ENCODE results near the gene RNF151.
"Not testable (repeated sequence)": the region's sequence is repeated elsewhere in the genome, so short reads cannot be mapped to it uniquely, and the experiment has no call there.

RNF151 gene

DNA sequence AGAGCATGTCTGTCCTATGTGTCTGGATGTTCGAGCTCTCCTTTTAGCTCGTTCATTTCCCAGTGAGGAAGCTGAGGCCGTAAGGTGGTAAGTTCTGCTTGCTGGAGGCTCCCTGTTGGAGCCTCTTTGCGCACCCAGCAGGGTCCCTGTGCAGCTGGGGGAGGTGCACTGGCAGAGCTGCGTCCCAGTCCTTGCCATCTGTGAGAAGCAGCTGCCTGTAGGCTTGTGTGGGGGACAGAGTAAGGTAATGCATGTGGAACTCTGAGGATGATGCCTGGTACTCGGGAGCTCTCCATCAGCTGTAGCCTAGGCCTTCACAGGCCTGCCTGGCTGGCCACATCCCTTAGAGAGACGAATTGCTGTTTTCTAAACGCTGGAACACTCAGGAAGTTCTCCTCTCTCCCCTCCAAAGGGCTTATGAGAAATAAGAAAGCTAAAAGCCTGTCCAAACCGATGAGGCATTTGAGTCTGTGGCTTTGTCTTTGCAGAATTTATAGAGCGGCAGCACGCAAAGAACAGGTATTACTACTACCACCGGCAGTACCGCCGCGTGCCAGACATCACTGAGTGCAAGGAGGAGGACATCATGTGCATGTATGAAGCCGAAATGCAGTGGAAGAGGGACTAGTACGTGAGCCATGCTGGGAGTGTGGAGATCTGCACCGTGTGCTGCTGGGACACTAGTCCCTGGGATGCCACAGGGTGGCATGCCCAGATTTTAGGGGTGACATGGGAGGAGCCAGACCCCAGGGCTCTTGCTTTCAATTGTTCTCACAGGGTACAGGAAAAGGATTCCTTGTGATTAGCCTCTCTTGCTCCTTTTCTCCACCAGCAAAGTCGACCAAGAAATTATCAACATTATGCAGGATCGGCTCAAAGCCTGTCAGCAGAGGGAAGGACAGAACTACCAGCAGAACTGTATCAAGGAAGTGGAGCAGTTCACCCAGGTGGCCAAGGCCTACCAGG is 5.7 kb upstream of the RNF151 start:
- DNase-seq, result peak; percentile 76

GRCh38 chr16:1961651-1962067 is 5.0 kb upstream of the RNF151 start:
- DNase-seq, result no peak

GRCh38 chr16:1962161-1963153 is 4.2 kb upstream of the RNF151 start:
- not testable (repeated sequence) for DNase-seq

DNA sequence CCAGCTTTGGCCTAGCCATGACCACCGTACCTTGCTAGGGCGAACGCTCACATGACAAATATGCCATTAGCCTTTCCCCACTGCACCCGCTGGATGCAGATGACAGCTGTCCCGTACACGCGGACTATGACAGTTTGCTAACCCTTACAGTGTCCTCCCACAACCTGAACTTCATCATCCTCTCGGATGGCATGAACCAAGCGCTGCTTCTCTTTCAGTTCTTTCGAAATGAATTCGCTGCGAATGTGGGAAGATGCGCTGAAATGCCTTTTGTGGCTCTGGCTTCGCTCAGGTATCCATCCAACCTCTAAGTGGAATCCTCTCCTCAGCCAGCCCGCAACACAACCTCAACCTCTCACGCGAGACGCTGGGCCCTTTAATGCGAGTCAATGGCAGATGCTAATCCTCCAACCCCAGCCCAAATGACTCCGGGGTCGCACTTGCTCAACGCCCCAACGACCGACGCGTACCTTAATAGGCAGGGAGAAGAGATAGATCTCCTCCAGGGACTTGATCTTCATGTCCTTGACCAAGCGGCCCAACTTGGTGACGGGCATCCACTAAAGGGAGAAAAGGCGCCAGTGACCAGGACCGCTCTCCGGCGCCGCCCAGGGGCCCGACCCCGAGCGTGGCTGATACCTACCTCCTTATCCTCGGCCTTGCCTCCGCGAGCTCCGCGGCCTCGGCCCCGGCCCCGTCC is 2.7 kb upstream of the RNF151 start:
- no peak for DNase-seq

DNA sequence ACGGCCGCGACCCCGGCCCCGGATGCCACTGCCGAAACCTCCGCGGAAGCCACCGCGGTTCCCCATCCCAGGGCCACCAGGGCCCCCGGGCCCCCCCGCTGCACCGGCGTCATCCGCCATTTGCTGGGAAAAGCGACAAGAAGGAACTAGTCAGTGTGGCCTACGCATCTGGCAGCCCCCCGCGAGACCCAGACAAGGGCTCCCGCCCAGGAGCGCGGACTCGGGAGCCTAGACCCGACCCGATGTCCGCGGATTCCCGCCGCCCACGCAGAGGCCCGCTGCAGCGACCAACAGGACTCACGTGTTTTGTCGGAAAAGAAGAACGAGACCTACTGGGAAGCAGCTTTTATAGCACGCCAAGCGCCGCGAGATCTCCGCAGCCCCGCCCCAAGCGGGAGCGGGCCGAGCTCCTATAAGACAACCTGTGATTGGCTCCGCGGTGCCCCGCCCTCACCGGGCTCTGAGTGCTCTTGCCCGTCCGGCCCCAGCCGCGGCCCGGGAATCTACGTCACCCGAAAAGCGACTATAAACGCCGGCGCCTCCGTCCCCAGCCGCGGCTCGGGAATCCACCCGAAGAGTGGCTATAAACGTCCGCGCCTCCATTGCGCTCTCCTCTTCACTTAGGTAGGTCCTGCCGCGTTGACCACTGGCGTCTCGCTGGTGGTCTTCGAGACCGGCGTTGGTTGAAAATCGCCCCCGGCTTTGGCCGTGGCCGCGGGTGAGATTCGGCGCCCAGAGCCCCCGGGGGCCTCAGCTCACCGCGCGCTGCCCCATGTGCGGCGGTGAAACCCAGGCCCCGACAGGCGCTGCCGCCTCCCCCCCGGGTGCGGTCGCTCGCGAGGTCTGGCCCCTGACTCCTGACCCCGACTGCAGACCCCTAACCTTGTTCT is 1.9 kb upstream of the RNF151 start, which contains the start of gene RPS2:
RPS2 (minus strand) TSS at position 321 of the 890 bp plus-strand sequence; CDS start at position 120, 201 bp downstream.
- peak; percentile 97 for DNase-seq

DNA sequence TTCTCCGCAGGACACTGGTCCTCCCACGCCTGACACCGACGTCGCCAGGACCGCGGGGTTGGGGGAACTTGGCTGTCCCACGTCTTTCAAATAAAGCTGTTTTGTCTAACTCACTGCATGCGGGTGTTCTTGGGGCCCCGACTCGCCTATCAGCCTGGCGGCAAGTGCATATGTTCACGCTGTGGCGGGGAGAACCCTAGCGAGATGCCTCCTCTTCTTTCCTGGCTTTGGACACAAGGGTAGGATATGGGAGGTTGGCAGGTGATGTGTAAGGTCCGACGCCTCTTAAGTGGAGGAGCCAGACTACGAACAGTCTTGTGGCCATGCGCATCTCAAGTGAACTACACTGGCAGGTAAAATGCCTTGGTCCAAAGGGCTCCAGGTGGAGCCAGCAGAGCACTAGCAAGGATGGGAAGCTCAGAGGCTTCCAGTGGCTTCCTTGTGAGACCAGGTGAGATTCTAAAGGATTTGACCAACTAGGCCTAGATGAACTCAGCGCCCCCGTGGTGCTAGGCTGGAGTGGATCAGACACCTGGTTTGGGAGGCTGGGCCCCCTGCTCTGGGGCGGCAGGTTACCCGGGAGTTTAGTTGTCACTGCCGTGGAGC is 1.2 kb upstream of the RNF151 start:
- DNase-seq, result no peak

DNA sequence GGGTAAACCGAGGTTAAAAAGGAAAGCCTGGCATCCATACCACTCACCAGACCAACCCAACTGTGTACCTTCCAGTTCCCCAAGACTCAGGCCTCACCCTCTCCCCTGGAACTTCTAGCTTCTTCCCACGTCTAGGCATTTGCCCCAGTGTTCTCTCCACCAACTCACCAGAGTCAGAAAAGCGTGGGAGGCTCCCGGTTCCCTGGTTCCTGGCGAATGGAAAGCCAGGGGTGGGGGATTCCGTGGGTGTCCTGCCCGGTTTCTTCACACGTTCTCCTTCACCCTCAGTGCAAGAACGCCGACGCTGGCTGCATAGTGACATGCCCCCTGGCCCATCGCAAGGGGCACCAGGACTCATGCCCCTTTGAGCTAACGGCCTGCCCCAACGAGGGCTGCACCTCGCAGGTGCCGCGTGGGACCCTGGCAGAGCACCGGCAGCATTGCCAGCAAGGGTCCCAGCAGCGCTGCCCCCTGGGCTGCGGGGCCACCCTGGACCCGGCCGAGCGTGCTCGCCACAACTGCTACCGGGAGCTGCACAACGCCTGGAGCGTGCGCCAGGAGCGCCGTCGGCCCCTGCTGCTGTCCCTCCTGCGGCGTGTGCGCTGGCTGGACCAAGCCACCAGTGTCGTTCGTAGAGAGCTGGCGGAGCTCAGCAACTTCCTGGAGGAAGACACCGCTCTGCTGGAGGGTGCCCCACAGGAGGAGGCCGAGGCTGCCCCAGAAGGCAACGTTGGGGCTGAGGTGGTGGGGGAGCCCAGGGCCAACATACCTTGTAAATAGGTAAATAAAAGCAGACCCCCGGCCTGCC is 1.7 kb downstream of the RNF151 start:
- DNase-seq, result no peak

DNA sequence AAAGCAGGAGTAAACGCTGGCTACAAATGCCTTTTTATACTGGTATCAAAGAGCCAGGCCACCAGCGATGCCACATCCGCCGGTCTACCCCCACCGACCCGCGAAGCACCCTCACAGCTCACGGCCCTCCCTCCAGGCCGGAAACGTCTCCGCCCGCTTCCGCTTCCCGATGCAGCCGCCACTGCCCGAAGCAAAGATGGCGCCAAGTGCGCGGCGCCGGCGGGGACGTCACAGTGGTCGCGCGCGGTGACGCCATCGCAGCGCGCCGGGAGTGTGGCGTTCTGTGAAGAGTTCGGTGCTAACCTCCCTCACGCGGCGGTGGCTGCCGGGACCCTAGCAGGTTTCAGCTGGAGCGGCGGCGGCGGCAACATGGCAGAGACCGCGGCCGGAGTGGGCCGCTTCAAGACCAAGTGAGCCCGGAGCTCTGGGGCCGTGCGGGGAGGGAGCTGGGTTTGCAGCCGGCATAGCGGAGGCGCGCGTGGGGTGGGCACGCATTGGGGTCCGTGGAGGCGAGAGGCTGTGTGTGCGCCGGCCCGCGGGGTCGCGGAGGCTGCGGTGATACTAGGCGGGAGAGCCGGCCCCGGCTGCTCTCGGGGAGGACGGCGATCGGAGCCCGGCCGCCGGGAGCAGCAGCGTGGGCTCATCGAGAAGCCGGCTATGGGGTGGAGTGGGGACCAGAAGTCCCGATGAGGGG is 5.3 kb downstream of the RNF151 start, which contains the start of gene TBL3:
TBL3 (plus strand) TSS at position 258 of the 694 bp plus-strand sequence; CDS start at position 370, 112 bp downstream.
- DNase-seq, result peak; percentile 57

GRCh38 chr16:1972490-1972877 is 5.8 kb downstream of the RNF151 start:
- DNase-seq, result no peak

DNA sequence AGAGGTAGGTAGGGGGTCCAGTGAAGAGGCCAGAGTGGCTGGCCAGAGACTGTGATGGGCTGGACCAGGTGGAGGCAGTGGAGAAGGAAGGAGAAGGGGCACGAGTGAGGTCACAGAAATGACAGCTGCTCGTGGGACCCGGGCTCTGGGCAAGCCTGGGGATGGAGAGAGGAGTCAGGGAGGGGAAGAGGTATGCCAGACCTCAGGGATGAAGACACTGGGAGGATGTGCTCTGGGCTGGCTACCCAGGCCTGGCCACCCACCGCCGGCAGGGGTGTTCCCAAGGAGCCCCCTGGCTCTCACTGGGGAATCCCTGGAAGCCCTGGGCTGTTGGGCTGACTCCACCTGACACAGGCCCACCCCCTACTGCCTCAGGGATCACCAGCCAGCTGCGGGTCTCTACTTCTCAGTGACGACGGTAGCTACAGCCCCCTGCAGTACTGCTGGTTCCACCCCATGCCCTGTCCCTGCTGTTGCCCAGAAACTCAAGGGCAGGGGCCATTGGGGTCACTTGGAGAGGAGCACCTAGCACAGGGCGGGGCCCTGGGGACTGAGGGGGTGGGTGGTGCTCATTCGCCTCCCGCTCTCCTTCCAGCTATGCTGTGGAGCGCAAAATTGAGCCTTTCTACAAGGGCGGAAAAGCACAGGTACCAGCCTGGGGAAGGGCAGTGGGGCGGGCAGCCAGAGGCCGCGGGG is 7.0 kb downstream of the RNF151 start:
- no peak for DNase-seq

DNA sequence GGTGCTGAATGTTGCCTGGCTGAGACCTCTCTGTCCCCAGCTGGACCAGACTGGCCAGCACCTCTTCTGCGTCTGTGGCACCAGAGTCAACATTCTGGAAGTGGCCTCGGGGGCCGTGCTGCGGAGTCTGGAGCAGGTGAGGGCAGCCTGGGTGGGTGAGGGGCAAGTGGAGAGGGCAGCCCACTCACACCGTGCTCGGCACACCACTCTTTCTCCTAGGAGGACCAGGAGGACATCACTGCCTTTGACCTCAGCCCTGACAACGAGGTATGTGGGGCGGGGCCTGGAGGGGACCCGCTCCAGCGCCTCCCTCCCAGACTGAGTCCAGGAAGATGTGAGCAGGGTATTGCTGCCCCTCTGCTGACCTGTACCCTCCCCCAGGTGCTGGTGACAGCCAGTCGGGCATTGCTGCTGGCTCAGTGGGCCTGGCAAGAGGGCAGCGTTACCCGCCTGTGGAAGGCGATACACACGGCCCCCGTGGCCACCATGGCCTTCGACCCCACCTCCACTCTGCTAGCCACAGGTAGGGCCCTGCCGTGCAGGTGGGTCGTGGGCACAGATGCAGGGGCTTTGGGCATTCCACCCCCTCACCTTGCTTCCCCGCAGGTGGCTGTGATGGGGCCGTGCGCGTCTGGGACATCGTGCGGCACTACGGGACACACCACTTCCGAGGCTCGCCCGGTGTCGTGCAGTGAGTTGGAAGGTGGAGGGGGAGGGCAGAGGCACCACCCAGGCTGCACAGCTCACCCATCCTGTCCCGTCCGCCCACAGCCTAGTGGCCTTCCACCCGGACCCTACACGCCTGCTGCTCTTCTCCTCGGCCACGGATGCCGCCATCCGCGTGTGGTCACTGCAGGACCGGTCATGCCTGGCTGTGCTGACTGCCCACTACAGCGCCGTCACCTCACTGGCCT is 7.8 kb downstream of the RNF151 start:
- no peak for DNase-seq

DNA sequence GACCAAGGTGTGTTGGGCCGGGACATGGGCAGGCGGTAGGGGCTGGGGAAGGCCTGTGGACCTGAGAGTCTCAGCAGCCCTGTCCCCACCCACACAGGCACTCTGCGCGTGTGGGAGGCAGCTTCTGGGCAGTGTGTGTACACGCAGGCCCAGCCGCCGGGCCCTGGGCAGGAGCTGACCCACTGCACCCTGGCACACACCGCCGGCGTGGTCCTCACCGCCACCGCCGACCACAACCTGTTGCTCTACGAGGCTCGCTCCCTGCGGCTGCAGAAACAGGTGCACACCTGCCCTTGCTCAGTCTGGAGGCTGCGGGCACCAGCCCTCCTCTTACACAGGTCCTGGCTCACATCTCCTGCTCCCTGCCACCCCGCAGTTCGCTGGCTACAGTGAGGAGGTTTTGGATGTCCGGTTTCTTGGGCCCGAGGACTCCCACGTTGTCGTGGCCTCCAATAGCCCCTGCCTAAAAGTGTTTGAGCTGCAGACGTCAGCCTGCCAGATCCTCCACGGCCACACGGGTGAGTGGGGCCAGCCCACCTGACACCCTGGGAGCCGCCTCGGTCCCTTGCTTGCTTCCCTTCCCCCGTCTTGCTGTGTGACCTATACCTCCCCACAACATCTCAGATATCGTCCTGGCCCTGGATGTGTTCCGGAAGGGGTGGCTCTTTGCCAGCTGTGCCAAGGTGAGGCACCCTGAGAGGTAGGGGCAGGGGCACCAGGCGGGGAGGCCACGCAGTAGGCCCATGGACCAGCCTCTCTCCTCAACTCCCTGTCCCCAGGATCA is 9.0 kb downstream of the RNF151 start:
- no peak for DNase-seq

- DNase-seq, result no peak
These were observed 9.5 kb downstream of the RNF151 start for GRCh38 chr16:1976216-1976520.

DNA sequence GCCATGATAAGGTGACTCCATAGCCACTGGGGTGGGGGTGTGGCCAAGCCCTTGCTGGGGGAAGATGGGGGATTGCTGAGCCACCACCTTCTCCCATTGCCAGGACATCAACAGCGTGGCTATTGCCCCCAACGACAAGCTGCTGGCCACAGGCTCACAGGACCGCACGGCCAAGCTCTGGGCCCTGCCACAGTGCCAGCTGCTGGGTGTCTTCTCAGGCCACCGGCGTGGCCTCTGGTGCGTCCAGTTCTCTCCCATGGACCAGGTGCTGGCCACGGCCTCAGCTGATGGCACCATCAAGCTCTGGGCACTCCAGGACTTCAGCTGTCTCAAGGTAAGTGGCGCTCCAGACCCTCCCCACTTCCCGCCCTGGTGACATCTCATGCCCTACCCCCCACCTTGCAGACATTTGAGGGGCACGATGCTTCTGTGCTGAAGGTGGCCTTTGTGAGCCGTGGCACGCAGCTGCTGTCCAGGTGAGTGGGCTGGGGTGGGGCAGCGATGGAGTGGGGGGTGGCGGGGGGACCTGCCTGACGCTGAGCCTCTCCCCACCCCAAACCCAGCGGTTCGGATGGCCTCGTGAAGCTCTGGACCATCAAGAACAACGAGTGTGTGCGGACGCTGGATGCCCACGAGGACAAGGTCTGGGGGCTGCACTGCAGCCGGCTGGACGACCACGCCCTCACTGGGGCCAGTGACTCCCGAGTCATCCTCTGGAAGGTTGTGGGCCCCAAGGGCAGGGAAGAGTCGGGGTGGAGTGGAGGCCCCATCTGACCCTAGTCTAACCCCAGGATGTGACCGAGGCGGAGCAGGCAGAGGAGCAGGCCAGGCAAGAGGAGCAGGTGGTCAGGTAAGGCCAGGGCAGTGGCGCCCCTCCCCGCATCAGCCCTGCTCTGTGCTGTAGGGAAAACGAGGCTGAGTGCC is 10.6 kb downstream of the RNF151 start:
- DNase-seq, result no peak

- no peak for DNase-seq
These were observed 11.2 kb downstream of the RNF151 start for GRCh38 chr16:1977875-1978268.
